H1 (cell line): ENCODE data around the gene COL5A1.

Experiments
- CTCF ChIP-seq, 3 experiments: IDR thresholded peaks; 1 replicate in 2 of 3; 2 replicates in 1 of 3; pipeline versions ENCODE4 v1.5.1 to v1.6.1; 2011; ENCODE audit warnings: low read length in 3 of 3, mild to moderate bottlenecking in 3 of 3, inconsistent platforms in 2 of 3, low read depth in 1 of 3, moderate library complexity in 1 of 3; ENCODE audit not compliant: insufficient read depth in 1 of 3; ENCODE audit errors: control extremely low read depth in 1 of 3
- EZH2 ChIP-seq: fragments of 200-600 bp; sonication (generic); IDR thresholded peaks from 2 replicates; pipeline ENCODE4 v1.7.1; 2012; ENCODE audit warnings: low read depth, mild to moderate bottlenecking, moderate library complexity, low read length, inconsistent platforms; ENCODE audit not compliant: severe bottlenecking
- JUN ChIP-seq: IDR thresholded peaks from 2 replicates; pipeline ENCODE4 v1.6.1; 2011; ENCODE audit warnings: low read depth, mild to moderate bottlenecking, improper control_type of control experiment, low read length
- MAFK ChIP-seq: IDR thresholded peaks from 2 replicates; pipeline ENCODE4 v1.6.1; 2012; ENCODE audit warnings: low read depth, mild to moderate bottlenecking, improper control_type of control experiment, low read length
- POLR2A ChIP-seq, 2 experiments: IDR thresholded peaks; 1 replicate in 1 of 2; 2 replicates in 1 of 2; pipeline ENCODE4 v1.6.1; 2011; ENCODE audit warnings: low read depth in 2 of 2, low read length in 2 of 2, mild to moderate bottlenecking in 2 of 2; ENCODE audit errors: control extremely low read depth in 1 of 2
- SP1 ChIP-seq: IDR thresholded peaks from 2 replicates; pipeline ENCODE4 v1.6.1; 2011; ENCODE audit warnings: low read depth, low read length
- TAF1 ChIP-seq: IDR thresholded peaks from 2 replicates; pipeline ENCODE4 v1.6.1; 2011; ENCODE audit warnings: mild to moderate bottlenecking, low read depth, low read length
- YY1 ChIP-seq: IDR thresholded peaks from 2 replicates; pipeline ENCODE4 v1.6.1; 2011; ENCODE audit warnings: low read depth, mild to moderate bottlenecking, low read length

DNA sequence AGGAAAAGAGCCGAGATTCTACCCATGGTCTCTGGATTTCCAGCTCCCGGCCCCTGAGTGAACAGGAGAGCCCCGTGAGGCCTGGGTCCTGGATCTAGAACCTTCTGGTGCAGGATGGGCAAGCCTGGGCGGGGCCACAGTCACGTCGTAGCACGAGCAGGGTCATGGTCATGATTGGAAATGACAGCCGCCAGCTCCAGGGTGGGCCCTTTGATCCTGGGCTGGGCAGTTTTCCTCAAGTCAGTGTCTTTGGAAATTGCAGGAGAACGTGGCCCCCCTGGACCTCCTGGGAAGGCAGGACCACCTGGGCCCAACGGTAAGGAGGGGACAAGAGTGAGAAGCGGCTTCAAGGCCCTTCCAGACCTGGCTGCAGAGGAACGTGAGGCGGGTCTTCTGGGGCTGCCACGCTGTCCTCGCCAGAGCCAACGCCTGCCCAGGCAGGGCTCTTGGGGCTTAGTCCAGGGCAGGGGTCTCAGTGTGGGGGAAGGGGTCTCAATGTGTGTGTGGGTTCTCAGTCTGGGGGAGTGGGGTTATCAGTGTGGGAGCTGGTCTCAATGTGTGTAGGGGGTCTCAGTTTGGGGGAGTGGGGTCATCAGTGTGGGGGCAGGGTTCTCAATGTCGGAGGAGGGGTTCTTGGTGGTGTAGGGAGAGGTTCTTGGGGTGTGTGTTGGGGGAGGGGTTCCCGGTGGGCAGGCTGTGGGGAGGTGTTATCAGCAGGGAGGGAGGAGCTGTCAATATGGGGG, 241.6 kb downstream of the COL5A1 start:
- TF ChIP-seq CTCF (IDR thresholded peaks at IDR 0.05; ENCODE audit: control extremely low read depth in 1 of 3, insufficient read depth in 1 of 3, low read depth in 1 of 3, low read length in 3 of 3) (no peak), POLR2A (IDR thresholded peaks at IDR 0.05; ENCODE audit: control extremely low read depth in 1 of 2, low read depth in 2 of 2, low read length in 2 of 2) (no peak), YY1 (no peak), TAF1 (no peak), MAFK (no peak), JUN (no peak), EZH2 (no peak), SP1 (no peak)
